A673 (cell line): ENCODE results near the gene PTPRQ. TPM values are rescaled to one million over a fixed set of nuclear protein-coding genes. Genes with fewer than 3 reads are reported as not detected.

Source experiments
- BruUV-seq: library from RNA; stranded (reverse); fragments of 400-500 nt; replicated peaks from 2 replicates; lab custom pipeline; 2021; lab: Mats Ljungman, UMichigan
- CTCF ChIA-PET: fragments of 300-600 bp; sonication (Branson Sonifier 250); formaldehyde crosslinking; loops from one replicate; lab custom pipeline; 2022; ENCODE audit warnings: antibody characterized with exemption; lab: Charles Lee
- POLR2A ChIA-PET: fragments of 300-600 bp; sonication (Branson Sonifier 250); formaldehyde crosslinking; loops from one replicate; lab custom pipeline; 2022; ENCODE audit warnings: antibody characterized with exemption; ENCODE audit not compliant: low non-redundant PET; lab: Charles Lee
- DNase-seq: peaks from one replicate; pipeline ENCODE4 v3.0.0-alpha.2; 2015; ENCODE audit warnings: low spot score
- H3K27ac ChIP-seq: fragments of 200-600 bp; sonication (generic); 2 replicates; pipeline ENCODE4 v1.5.1; 2016; ENCODE audit warnings: mixed run types, low read depth, mild to moderate bottlenecking, mixed read lengths, antibody characterized with exemption, low read length; ENCODE audit not compliant: poor library complexity, severe bottlenecking
- H3K27me3 ChIP-seq: fragments of 200-600 bp; sonication (generic); replicated peaks from 2 replicates; pipeline ENCODE4 v1.6.1; 2017; ENCODE audit warnings: mixed run types, low read depth, mild to moderate bottlenecking, mixed read lengths, antibody characterized with exemption, low read length; ENCODE audit not compliant: insufficient read depth, poor library complexity
- H3K36me3 ChIP-seq: fragments of 200-600 bp; sonication (generic); 2 replicates; pipeline ENCODE4 v1.6.1; 2016; ENCODE audit warnings: mixed run types, mild to moderate bottlenecking, mixed read lengths, antibody characterized with exemption, low read length; ENCODE audit not compliant: insufficient read depth, poor library complexity, severe bottlenecking
- H3K4me1 ChIP-seq: fragments of 200-600 bp; sonication (generic); 2 replicates; pipeline ENCODE4 v1.6.1; 2017; ENCODE audit warnings: mixed run types, mild to moderate bottlenecking, mixed read lengths, antibody characterized with exemption, low read length; ENCODE audit not compliant: insufficient read depth, poor library complexity, severe bottlenecking
- H3K4me3 ChIP-seq: fragments of 200-600 bp; sonication (generic); 2 replicates; pipeline ENCODE4 v1.5.1; 2016; ENCODE audit warnings: low read depth, mixed run types, mild to moderate bottlenecking, mixed read lengths, low read length; ENCODE audit not compliant: poor library complexity, severe bottlenecking
- H3K9me3 ChIP-seq: fragments of 200-600 bp; sonication (generic); 2 replicates; pipeline ENCODE4 v1.6.1; 2016; ENCODE audit warnings: mixed run types, low read depth, mild to moderate bottlenecking, mixed read lengths, antibody characterized with exemption, low read length; ENCODE audit not compliant: poor library complexity, severe bottlenecking
- EZH2 ChIP-seq: fragments of 200-600 bp; sonication (generic); IDR thresholded peaks from 2 replicates; pipeline ENCODE4 v1.6.1; 2017; ENCODE audit warnings: borderline replicate concordance, low read depth, mild to moderate bottlenecking, mixed read lengths, antibody characterized with exemption, low read length; ENCODE audit not compliant: poor library complexity, severe bottlenecking
- intact Hi-C: fragments of 100-400 bp; cut with micrococcal nuclease; formaldehyde crosslinking; loops from one replicate; pipeline ENCODE4 v1.10.0; 2022; ENCODE audit not compliant: unreplicated experiment
- total RNA-seq: library from RNA; stranded (reverse); gene quantifications from 2 replicates; pipeline ENCODE4 v1.2.3, GENCODE V29; 2021
- TF ChIP-seq, protein P1 (sequence below): fragments of 300-800, 200-600 bp; sonication (generic); conservative IDR thresholded peaks from 2 replicates; pipeline ENCODE4 v1.5.1; 2017; ENCODE audit warnings: low read depth, mild to moderate bottlenecking, antibody characterized with exemption, low read length, moderate library complexity, mixed read lengths

The PTPRQ gene
- total RNA-seq, 1 experiment from 2014 or later, result 0.15 TPM

DNA sequence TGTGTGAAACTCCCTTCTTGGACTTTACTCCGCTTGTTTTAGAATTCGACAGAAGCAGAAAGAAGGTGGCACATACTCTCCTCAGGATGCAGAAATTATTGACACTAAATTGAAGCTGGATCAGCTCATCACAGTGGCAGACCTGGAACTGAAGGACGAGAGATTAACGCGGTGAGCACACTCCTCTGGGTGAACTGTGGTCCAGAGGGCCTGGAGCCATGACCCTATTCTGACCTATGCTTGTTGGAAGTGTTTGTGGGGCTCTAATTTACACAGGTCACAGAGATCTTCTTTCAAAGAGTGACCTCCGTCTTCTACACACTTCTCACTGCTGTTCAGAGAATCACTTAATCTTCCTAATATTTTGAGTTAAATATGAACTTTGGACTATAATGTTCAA is 190.9 kb downstream of the PTPRQ start:
- Histone ChIP-seq H3K4me3 (no peak overlapping the region), H3K9me3 (no peaks in the 10 kb centered on the region), H3K36me3 (no peaks in the 10 kb centered on the region), H3K4me1 (no peaks in the 10 kb centered on the region), H3K27me3 (no peaks in the 10 kb centered on the region), H3K27ac (no peak overlapping the region)
- TF ChIP-seq, protein P1, sequence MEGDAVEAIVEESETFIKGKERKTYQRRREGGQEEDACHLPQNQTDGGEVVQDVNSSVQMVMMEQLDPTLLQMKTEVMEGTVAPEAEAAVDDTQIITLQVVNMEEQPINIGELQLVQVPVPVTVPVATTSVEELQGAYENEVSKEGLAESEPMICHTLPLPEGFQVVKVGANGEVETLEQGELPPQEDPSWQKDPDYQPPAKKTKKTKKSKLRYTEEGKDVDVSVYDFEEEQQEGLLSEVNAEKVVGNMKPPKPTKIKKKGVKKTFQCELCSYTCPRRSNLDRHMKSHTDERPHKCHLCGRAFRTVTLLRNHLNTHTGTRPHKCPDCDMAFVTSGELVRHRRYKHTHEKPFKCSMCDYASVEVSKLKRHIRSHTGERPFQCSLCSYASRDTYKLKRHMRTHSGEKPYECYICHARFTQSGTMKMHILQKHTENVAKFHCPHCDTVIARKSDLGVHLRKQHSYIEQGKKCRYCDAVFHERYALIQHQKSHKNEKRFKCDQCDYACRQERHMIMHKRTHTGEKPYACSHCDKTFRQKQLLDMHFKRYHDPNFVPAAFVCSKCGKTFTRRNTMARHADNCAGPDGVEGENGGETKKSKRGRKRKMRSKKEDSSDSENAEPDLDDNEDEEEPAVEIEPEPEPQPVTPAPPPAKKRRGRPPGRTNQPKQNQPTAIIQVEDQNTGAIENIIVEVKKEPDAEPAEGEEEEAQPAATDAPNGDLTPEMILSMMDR, result no peak
- TF ChIP-seq EZH2, result no peak
- POLR2A ChIA-PET, result no interaction called here
- no peak for DNase-seq
- CTCF ChIA-PET, result interaction anchor here (1.1 kb wide), 1 partner anchor 9 kb away, joined by 3 read pairs; no protein-coding TSS in a partner anchor
- intact Hi-C loops, result no loop called here
- no TSS peak for BruUV-seq

DNA sequence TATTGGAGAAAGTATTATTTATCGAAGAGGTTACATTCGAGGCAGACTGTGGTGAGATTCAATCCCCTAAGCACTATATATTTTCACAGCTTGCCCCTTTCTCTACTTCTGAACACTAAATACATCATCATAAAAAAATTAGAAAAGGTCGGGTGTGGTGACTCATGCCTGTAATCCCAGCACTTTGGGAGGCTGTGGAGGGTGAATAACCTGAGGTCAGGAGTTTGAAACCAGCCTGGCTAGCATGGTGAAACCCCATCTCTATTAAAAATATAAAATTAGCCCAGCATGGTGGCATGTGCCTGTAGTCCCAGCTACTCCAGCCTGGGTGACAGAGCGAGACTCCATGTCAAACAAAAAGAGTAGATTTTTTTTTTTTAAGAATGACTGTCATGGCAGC is 192.8 kb downstream of the PTPRQ start:
- Histone ChIP-seq H3K9me3 (no peaks in the 10 kb centered on the region), H3K27me3 (no peaks in the 10 kb centered on the region), H3K27ac (no peak overlapping the region), H3K4me1 (no peaks in the 10 kb centered on the region), H3K4me3 (no peak overlapping the region), H3K36me3 (no peaks in the 10 kb centered on the region)
- BruUV-seq, result no TSS peak
- POLR2A ChIA-PET, result no interaction called here
- TF ChIP-seq EZH2, result no peak
- TF ChIP-seq, protein P1, result no peak
- no peak for DNase-seq
- intact Hi-C loops, result no loop called here
- CTCF ChIA-PET, result no interaction called here

DNA sequence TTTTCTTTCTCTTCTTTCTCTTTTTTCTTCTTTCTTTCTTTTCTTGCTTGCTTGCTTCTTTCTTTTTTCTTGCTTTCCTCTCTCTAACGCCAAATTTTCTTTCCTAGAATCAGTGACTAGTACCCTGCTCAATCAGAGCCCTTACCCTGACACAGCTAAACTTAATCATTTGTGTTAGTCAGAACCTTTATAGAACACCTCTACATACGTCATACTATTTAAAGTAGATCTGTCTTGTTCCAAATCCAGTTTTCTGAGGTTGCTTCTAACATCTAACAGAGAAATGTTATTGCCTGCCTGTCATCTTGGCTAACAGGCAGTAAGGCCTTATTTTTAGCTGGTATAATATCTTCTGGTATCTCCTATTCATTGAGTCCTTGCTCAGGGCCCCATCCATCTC is 197.9 kb downstream of the PTPRQ start:
- CTCF ChIA-PET, result no interaction called here
- Histone ChIP-seq H3K4me3 (no peak overlapping the region), H3K4me1 (peaks cover 3% of the 10 kb centered on the region), H3K9me3 (no peaks in the 10 kb centered on the region), H3K27ac (no peak overlapping the region), H3K27me3 (no peaks in the 10 kb centered on the region), H3K36me3 (no peaks in the 10 kb centered on the region)
- intact Hi-C loops, result no loop called here
- no peak for TF ChIP-seq EZH2
- TF ChIP-seq, protein P1, result no peak
- no peak for DNase-seq
- BruUV-seq, result no TSS peak
- POLR2A ChIA-PET, result no interaction called here
